ENCODE results near the gene NUDT6.
A peak's percentile ranks its signal among the peaks of the same experiment; 100 is the strongest.
"Not testable (repeated sequence)": the region's sequence is repeated elsewhere in the genome, so short reads cannot be mapped to it uniquely, and the experiment has no call there.

Gene NUDT6

DNA sequence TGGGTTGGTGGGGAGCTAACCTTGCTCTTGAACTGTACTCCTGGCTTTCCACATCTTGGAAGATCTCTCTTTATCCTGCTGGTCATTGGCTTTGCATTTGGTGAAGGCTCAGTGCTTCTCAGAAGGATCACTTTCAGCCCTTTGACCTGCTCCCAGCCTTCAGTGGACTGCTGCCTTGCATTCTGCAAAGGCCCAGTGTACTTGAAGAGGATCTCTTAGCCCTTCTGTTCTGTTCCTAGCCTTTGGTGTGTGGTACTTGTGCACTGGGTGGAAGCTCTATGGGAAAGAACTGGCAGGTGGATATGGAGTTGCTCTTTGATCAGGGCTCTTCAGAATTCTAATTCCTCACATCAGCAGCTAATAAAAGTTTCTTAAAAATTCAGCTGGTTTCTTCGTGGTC, 49.3 kb downstream of the NUDT6 start:
- DNase-seq = no peak

DNA sequence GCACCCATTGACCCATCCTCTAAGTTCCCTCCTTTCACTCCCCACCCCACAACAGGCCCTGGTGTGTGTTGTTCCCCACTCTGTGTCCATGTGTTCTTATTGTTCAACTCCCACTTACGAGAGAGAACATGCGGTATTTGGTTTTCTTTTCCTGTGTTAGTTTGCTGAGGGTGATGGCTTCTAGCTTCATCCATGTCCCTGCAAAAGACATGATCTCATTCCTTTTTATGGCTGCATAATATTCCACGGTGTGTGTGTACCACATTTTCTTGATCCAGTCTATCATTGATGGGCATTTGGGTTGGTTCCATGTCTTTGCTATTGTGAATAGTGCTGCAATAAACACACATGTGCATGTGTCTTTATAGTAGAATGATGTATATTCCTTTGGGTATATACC, 54.2 kb downstream of the NUDT6 start:
- not testable (repeated sequence) for DNase-seq

- no peak for DNase-seq
These were observed 57.0 kb downstream of the NUDT6 start for GRCh38 chr4:122865425-122865824.

DNA sequence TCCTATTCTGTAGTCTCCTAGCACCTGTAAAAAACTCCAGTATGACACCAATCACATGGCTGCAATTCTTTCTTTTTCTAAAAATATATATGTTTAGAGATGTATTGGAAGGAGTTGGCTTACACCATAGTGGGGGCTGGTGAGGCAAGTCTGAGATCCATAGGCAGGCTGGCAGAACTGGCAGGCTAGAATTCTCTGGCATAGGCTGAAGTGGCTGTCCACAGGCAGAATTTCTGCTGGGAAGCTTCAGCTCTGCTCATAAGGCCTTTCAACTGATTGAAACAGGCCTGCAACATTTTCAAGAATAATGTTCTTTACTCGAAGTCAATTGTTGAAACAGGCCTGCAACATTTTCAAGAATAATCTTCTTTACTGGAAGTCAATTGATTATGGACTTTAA, 58.8 kb downstream of the NUDT6 start:
- DNase-seq = no peak

GRCh38 chr4:122861172-122861943, 61.0 kb downstream of the NUDT6 start:
- DNase-seq = peak; percentile 59

DNA sequence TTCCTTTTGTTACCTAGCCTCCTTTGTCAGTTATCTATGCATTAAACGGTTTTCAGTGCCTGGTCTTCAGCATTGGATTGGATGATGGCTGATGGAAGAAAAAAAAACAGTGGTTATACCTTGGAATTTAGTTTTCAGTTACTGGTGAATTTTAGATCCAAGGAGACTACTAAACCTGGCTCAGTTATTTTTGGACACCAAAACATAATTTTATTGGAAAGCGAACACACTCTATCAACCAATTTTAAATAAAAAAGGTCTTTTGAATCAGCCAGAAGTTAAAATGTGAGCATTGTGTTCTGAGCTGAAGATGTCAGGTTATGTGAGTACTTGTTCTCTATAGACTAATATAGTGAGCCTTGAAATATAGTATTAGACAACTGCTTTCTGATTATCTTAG, 63.7 kb downstream of the NUDT6 start:
- DNase-seq = no peak

GRCh38 chr4:122857160-122857559, 65.2 kb downstream of the NUDT6 start:
- no peak for DNase-seq

DNA sequence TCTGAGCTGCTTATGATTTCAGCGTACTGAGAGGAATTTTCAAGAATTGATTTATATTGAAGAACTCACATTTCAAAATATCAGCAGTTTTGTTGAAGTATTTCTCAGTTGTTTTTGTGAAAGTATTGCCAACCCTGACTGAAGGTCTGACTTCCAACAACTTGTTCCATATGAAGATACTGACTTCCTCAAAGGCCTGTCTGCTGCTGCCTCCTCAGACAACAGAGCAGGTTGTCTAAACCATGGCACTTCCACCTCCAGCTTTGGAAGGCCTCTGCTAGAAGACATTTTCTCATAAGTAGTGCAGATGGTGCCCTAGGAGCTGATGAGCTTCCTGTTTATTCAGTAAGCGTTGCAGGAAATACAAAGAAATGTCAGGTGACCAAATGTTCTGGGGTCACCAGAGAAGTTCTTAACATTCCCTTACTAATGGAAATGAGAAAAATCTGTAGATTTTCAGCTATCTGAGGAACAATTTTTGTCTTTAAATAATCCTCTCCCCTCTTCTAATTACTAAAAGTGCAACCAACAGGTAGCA, 67.0 kb downstream of the NUDT6 start:
- DNase-seq = no peak

GRCh38 chr4:122854447-122855352, 67.7 kb downstream of the NUDT6 start:
- DNase-seq = peak; percentile 91

GRCh38 chr4:122851568-122851967, 70.8 kb downstream of the NUDT6 start:
- no peak for DNase-seq

DNA sequence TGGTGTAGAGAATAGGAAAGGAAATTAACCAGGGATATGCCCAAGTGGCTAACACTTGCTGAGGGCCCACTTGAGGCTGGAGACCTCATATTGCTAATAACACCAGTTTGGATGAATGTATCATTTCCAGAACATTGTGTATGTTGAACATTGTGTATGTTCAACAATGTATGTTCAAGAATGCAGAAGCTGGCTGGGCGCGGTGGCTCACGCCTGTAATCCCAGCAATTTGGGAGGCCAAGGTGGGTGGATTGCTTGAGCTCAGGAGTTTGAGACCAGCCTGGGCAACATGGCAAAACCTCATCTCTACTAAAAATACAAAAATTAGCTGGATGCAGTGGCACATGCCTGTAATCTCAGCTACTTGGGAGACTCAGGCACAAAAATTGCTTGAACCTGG, 72.6 kb downstream of the NUDT6 start:
- not testable (repeated sequence) for DNase-seq

DNA sequence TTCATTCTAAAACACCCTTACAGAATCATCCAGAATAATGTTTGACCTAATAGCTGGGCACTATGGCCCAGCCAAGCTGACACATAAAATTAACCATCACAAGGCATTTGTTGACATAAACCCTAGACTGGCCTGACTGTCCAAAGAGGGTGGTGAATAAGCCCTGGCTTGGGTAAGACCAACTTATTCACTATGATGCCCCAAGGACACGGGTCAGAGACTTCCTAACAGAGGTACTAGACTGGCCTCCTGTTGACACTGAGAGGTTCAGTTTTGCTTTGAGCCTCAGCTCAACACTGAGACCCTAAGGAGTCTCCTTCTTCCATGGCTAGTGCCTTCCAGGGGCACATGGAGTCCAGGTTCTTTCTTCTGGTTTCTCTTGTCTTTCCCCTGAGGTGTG, 74.5 kb downstream of the NUDT6 start:
- DNase-seq = no peak

GRCh38 chr4:122845760-122846159, 76.6 kb downstream of the NUDT6 start:
- DNase-seq = no peak

DNA sequence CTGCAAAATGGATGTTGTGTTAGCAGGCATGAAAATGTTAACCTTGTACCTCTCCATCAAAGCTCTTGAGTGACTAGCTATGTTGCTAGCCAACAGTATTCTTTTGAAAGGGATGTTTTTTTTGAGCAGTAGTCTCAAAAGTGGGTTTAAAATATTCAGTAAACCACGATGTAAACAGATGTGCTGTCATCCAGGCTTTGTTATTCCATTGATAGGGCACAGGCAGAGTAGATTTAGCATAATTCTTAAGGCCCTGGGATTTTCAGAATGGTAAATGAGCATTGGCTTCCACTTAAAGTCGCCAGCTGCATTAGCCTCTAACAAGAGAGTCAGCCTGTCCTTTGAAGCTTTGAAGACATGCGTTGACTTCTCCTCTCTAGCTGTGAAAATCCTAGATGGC, 77.3 kb downstream of the NUDT6 start:
- no peak for DNase-seq

GRCh38 chr4:122844391-122844790, 78.0 kb downstream of the NUDT6 start:
- not testable (repeated sequence) for DNase-seq

DNA sequence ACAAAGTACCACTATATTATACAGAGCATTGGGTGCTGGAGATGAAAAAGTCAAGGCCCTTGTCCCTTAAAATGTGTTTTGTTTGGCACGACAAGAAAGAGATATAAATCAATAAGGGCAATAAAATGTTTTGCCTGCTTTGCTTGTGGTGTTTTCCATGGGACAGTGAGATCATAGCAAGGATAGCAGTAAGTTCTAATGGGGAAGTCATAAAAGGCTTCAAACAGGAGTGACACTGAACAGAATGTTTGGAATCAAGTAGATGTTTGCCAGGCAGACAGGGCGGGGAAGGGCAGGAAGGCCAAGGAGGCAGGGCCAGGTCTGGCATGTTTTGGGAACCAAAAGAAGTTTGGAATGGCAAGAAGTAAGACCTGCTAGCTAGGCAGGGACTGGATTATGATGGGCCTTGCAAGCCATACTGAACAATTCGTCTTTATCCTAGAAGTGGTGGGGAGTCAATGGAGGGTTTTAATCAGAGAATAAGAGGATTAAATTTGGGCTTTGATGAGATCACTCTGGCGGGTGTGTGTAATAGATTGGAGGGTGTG, 79.3 kb downstream of the NUDT6 start:
- no peak for DNase-seq

Data from left hindlimb (tissue), 1 donor.